Lower leg skin (tissue), 4 donors: ENCODE results near the gene RALGAPA2. TPM values are rescaled to one million over a fixed set of nuclear protein-coding genes. Genes with fewer than 3 reads are reported as not detected.

Experiments used
- DNase-seq, 2 donors: peaks; one replicate each; pipeline ENCODE4 v3.0.0-alpha.2; 2019; ENCODE audit warnings: low spot score in 2 of 2
- H3K4me3 ChIP-seq: fragments of 200-600 bp; sonication (generic); 2 replicates; pipeline ENCODE4 v1.5.1; 2017; ENCODE audit warnings: mild to moderate bottlenecking, low read depth; ENCODE audit not compliant: poor library complexity, severe bottlenecking
- CTCF ChIP-seq, 3 donors: fragments of 450-650 bp; IDR thresholded peaks; one replicate each; pipeline ENCODE4 v1.5.1; 2016; ENCODE audit warnings: antibody characterized with exemption in 3 of 3, mild to moderate bottlenecking in 3 of 3, moderate library complexity in 2 of 3
- POLR2A ChIP-seq, 2 donors: fragments of 450-650 bp; IDR thresholded peaks; one replicate each; pipeline ENCODE4 v1.6.1; 2016 to 2017; ENCODE audit warnings: antibody characterized with exemption in 2 of 2, mild to moderate bottlenecking in 1 of 2, moderate library complexity in 1 of 2
- WGBS, 2 donors: methylation state at CpG; one replicate each; pipeline ENCODE4 v1.1.5; 2018; 5-methylcytosine and 5-hydroxymethylcytosine counted together
- intact Hi-C: fragments of 100-400 bp; cut with DNase I; formaldehyde crosslinking; loops from one replicate; pipeline ENCODE4 v1.15.0; 2023; ENCODE audit warnings: low total_unique reads
- total RNA-seq, 4 donors: library from RNA; depleted of rRNA; stranded (reverse); fragments of >200 nt; gene quantifications; one replicate each; pipeline ENCODE4 v1.1.0, GENCODE V29; 2016

Gene RALGAPA2
- total RNA-seq, 4 donors from 2014 or later = 56.1 to 78.8 (median 60.8) TPM

DNA sequence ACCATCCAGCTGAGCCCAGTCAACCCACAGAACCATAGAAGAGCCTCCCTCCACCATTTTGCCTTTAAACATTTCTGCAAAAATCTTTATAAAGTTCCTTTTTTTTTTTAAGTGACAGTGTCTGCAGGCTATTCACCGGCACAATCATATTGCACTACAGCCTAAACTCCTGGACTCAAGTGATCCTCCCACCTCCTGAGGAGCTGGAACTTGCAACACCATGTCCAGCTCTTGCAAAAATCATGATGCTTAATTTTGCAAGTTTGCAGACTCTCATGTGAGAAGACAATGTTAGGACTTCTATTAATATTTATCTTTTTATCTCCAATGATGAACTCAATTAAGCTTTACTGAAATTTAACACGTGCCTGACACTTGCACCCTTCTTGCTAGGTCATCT, 255.7 kb downstream of the RALGAPA2 start:
- no peak overlapping the region for H3K4me3 ChIP-seq
- DNase-seq = no peak
- intact Hi-C loops = no loop called here
- TF ChIP-seq POLR2A (IDR thresholded peaks at IDR 0.05) = no peak
- no peak for TF ChIP-seq CTCF (IDR thresholded peaks at IDR 0.05)
- 86 to 87% methylated on average over 2 of the region's 2 CpGs for WGBS, 2 donors

GRCh38 chr20:20455926-20456325, 256.5 kb downstream of the RALGAPA2 start:
- intact Hi-C loops = no loop called here

DNA sequence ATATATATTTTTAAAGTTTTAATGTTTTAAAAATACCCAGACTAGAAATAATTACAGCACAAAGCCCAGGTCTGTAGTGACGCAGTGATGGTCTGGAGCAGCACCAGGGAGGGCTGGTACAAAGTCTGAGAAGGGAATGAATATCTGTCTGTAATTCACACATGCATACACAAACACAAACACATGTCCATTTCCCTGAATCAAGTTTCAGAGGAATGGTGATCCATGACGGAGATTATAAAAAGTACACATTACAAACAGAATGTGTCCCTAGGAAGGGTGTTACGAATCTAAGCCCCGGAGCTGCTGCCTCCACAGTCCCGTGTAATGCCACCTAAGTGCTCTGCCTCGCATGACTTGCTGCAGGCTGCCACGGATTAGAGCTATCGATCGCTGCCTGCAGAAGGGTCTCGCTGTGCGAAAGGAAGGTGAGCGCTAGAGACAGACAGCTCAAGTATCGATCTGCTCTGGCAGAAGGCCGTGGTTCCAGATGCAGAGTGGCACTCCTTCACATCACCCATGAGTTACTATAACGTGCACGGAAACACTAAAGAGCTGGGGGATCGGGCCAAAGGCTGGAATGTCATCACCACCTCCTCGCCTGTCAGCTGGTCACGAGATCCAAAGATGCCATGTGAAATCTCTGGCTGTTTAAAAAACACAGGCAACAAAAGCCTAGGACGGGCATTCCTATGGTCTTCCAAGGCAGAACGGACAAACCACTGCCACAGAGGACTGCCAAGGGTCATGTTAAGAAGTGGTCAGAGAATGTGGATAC, 257.4 kb downstream of the RALGAPA2 start:
- TF ChIP-seq POLR2A (IDR thresholded peaks at IDR 0.05) (no peak), CTCF (IDR thresholded peaks at IDR 0.05) (no peak)
- intact Hi-C loops = no loop called here
- WGBS, 2 donors = 94 to 96% methylated on average over 21 of the region's 21 CpGs
- H3K4me3 ChIP-seq = no peak overlapping the region
- no peak for DNase-seq

More at GRCh38 chr20:20455926-20456325, 256.5 kb downstream of the RALGAPA2 start:
- WGBS, 2 donors = 92 to 97% methylated on average over 2 of the region's 2 CpGs
- no peak overlapping the region for H3K4me3 ChIP-seq
- DNase-seq = no peak
- TF ChIP-seq CTCF (IDR thresholded peaks at IDR 0.05) = no peak
- no peak for TF ChIP-seq POLR2A (IDR thresholded peaks at IDR 0.05)

DNA sequence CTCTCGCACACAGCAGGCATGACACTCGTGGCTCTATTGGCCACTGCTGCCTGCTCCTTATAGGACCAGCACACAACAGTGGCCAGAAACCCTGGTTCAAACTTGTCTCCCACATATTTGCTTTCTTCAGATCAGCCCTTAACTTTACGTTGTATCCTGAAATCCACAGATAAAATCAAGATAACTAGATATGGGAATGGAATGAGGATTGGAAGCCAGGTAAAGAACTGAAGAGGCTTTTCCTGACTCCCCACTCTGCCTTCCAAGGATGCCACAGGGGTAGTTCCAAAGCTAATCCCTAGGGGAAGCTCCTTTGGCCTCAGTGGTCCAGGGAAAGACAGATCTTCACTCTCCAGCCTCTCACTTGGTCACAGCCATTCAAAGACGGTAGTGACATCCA, 258.1 kb downstream of the RALGAPA2 start:
- no peak overlapping the region for H3K4me3 ChIP-seq
- no peak for TF ChIP-seq POLR2A (IDR thresholded peaks at IDR 0.05)
- TF ChIP-seq CTCF (IDR thresholded peaks at IDR 0.05) = no peak
- DNase-seq = no peak
- intact Hi-C loops = no loop called here
- 88 to 89% methylated on average over 4 of the region's 4 CpGs for WGBS, 2 donors

- DNase-seq = peak; percentile 31 to 88
- 1 to 5% methylated on average over 19 of the region's 19 CpGs for WGBS, 2 donors
- intact Hi-C loops = no loop called here
- TF ChIP-seq POLR2A (IDR thresholded peaks at IDR 0.05) (no peak), CTCF (IDR thresholded peaks at IDR 0.05) (no peak)
- H3K4me3 ChIP-seq = no peak overlapping the region
Observed at GRCh38 chr20:20452254-20452676, 260.2 kb downstream of the RALGAPA2 start.

DNA sequence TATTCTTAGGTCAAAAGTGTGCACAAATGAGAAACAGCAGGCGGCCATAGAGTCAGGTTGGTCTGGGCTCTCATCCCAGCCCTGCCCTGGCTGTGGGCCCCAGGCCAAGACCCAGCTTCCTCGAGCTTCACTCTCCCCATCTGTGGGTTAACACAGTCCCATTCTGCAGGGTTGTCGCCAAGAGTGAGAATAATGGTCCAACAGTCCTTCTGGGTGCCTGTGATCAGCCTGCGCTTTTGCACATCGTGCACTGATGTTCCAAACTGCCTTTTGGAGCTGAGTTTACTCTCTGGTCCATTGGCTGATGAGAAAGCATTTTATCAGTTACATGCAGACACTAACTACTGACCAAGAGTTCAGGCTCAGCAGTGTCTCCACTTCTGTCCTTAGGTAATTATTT, 261.9 kb downstream of the RALGAPA2 start:
- 55 to 60% methylated on average over 5 of the region's 5 CpGs for WGBS, 2 donors
- DNase-seq = no peak
- H3K4me3 ChIP-seq = no peak overlapping the region
- intact Hi-C loops = no loop called here
- TF ChIP-seq POLR2A (IDR thresholded peaks at IDR 0.05) (no peak), CTCF (IDR thresholded peaks at IDR 0.05) (no peak)
